ENCODE results near the gene CCDC27.
"Not testable (repeated sequence)": the region's sequence is repeated elsewhere in the genome, so short reads cannot be mapped to it uniquely, and the experiment has no call there.

The CCDC27 gene

DNA sequence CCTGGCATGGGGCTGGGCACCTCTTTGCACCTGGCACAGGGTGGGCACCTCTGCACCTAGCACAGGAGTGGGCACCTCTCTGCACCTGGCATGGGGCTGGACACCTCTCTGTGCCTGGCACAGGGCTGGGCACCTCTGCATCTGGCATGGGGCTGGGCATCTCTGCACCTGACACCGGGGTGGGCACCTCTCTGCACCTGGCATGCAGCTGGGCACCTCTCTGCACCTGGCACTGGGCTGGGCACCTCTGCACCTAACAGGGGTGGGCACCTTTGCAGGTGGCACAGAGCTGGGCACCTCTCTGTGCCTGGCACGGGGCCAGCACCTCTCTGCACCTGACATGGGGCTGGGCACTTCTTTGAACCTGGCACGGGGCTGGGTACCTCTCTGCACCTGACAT is 29.4 kb upstream of the CCDC27 start:
- Histone ChIP-seq H3K27me3 (ENCODE audit: low read depth, low read length) (no peaks in the 10 kb centered on the region), H3K36me3 (ENCODE audit: control insufficient read depth in 1 of 2, insufficient read depth in 2 of 2, low read length in 2 of 2) (no peaks in the 10 kb centered on the region), H3K27ac (ENCODE audit: low read length) (no peak overlapping the region), H3K4me1 (ENCODE audit: control insufficient read depth in 1 of 2, insufficient read depth in 2 of 2, low read length in 2 of 2) (no peaks in the 10 kb centered on the region), H3K9me3 (ENCODE audit: control insufficient read depth in 1 of 2, low read length in 2 of 2) (no peaks in the 10 kb centered on the region), H3K4me3 (ENCODE audit: low read depth in 1 of 2, low read length in 2 of 2) (no peak overlapping the region)

DNA sequence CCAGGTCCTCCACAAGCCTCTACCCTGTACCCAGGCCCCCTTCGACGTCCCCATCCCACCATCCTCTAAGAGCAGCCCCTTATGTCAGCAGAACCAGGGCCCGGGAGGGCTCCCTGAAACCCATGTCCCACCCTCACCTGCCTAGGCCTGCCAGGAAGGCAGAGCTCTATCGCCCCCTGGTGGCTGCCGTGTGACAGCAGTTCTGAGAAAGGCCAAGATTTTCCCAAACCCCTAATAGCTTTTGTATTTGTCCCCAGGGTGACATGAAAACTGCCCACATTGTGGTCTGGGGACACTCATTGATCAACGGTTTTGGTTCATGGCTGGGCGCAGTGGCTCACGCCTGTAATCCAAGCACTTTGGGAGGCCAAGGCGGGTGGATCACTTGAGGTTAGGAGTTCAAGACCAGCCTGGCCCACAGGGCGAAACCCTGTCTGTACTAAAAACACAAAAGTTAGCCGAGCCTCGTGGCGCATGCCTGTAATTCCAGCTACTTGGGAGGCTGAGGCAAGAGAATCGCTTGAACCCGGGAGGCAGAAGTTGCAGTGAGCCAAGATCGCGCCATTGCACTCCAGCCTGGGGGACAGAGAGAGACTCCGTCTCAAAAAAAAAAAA is 27.7 kb upstream of the CCDC27 start:
- not testable (repeated sequence) for H3K27ac ChIP-seq (ENCODE audit: low read length); H3K36me3 ChIP-seq (ENCODE audit: control insufficient read depth in 1 of 2, insufficient read depth in 2 of 2, low read length in 2 of 2); H3K4me1 ChIP-seq (ENCODE audit: control insufficient read depth in 1 of 2, insufficient read depth in 2 of 2, low read length in 2 of 2); H3K4me3 ChIP-seq (ENCODE audit: low read depth in 1 of 2, low read length in 2 of 2); H3K9me3 ChIP-seq (ENCODE audit: control insufficient read depth in 1 of 2, low read length in 2 of 2); H3K27me3 ChIP-seq (ENCODE audit: low read depth, low read length)

DNA sequence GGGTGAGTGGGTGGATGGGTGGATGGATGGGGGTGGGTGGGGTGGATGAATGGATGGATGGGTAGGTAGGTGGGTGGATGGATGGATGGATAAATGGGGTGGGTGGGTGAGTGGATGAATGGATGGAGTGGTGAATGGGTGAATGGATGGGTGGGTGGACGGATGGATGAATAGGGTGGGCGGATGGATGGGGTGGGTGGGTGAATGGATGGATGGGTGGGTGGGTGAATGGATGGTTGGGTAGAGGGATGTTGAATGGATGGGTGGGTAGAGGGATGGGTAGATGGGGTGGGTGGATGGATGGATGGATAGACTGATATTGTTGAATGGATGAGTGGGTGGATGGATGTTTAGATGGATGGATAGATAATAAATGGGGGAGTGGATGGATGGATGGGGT is 26.9 kb upstream of the CCDC27 start:
- no peak overlapping the region for H3K27ac ChIP-seq (ENCODE audit: low read length)
- no peak overlapping the region for H3K4me3 ChIP-seq (ENCODE audit: low read depth in 1 of 2, low read length in 2 of 2)
- no peaks in the 10 kb centered on the region for H3K9me3 ChIP-seq (ENCODE audit: control insufficient read depth in 1 of 2, low read length in 2 of 2)
- H3K27me3 ChIP-seq (ENCODE audit: low read depth, low read length) = no peaks in the 10 kb centered on the region
- H3K36me3 ChIP-seq (ENCODE audit: control insufficient read depth in 1 of 2, insufficient read depth in 2 of 2, low read length in 2 of 2) = no peaks in the 10 kb centered on the region
- H3K4me1 ChIP-seq (ENCODE audit: control insufficient read depth in 1 of 2, insufficient read depth in 2 of 2, low read length in 2 of 2) = no peaks in the 10 kb centered on the region

DNA sequence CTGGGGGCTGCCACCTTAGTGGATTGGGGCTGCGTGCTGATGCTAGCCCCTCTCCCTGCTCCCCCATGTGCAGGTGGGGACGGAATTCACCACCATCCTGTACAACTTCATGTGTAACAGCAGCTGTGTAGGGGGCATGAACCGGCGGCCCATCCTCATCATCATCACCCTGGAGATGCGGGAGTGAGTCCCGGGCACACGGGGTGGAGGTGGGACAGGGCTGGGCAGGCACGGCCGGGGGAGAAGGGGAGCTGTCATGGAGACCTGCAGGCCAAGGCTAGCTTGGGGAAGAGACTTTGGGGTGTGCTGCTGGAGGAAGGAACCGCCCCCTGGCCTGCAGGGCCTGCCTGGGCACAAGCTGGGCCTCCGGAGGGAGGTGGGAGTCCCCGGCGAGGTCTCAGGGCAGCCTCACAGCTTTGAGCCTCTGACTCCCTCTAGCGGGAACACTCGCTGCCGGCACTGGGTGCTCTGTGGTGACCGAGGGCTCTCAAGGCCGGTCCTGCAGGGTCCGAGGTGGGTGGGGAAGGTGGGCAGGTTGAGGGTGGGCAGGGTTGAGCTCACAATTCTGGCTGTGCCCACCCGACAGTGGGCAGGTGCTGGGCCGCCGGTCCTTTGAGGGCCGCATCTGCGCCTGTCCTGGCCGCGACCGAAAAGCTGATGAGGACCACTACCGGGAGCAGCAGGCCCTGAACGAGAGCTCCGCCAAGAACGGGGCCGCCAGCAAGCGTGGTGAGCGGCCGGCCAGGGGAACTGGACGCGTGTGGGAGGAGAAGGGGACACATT is 25.0 kb upstream of the CCDC27 start:
- peaks cover 6% of the 10 kb centered on the region for H3K27me3 ChIP-seq (ENCODE audit: low read depth, low read length)
- no peak overlapping the region for H3K4me3 ChIP-seq (ENCODE audit: low read depth in 1 of 2, low read length in 2 of 2)
- peaks cover 0 to 4% of the 10 kb centered on the region in 2 donors for H3K4me1 ChIP-seq (ENCODE audit: control insufficient read depth in 1 of 2, insufficient read depth in 2 of 2, low read length in 2 of 2)
- H3K36me3 ChIP-seq (ENCODE audit: control insufficient read depth in 1 of 2, insufficient read depth in 2 of 2, low read length in 2 of 2) = no peaks in the 10 kb centered on the region
- no peak overlapping the region for H3K27ac ChIP-seq (ENCODE audit: low read length)
- H3K9me3 ChIP-seq (ENCODE audit: control insufficient read depth in 1 of 2, low read length in 2 of 2) = no peaks in the 10 kb centered on the region

DNA sequence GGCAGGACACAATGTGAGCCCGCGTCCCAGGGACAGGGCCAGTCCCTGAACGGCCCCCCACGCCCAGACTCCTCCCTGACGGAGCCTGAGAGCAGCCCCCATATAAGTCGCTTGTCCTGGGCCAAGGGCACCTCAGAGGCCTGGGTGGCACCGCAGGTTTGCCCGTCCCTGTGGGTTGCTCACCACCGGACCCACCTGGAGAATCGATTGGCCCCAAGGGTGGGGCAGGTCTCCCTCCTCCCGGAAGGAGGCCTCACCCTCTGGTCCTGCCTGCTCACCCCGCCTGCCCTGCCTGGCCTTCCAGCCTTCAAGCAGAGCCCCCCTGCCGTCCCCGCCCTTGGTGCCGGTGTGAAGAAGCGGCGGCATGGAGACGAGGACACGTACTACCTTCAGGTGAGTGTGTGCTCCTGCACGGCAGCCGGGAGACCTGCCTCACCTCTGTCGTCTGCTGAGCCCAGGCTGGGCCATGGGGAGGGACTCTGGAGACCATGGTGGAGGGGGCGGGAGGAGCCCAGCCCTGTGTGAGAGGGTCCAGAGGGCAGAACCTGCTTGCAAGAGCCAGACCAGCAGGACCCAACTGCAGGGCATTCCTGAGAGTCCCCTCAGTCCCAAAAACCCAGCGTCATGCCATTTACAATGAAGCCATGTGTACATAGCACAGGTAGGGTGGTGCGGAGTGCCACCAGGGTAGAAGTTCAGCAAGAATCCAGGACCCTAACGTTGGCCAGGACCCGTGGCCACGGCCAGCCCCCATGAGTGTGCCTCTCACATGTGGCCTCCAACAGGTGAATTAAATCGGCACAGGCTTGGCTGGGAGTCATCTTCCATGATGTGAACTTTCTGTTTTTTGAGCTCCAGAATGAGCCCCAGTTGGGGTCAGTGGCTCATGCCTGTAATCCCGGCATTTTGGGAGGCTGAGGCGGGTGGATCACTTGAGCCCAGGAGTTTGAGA is 24.1 kb upstream of the CCDC27 start:
- H3K27me3 ChIP-seq (ENCODE audit: low read depth, low read length) = peaks cover 9% of the 10 kb centered on the region
- no peaks in the 10 kb centered on the region for H3K9me3 ChIP-seq (ENCODE audit: control insufficient read depth in 1 of 2, low read length in 2 of 2)
- peaks cover 0 to 9% of the 10 kb centered on the region in 2 donors for H3K4me1 ChIP-seq (ENCODE audit: control insufficient read depth in 1 of 2, insufficient read depth in 2 of 2, low read length in 2 of 2)
- no peak overlapping the region for H3K27ac ChIP-seq (ENCODE audit: low read length)
- H3K36me3 ChIP-seq (ENCODE audit: control insufficient read depth in 1 of 2, insufficient read depth in 2 of 2, low read length in 2 of 2) = no peaks in the 10 kb centered on the region
- H3K4me3 ChIP-seq (ENCODE audit: low read depth in 1 of 2, low read length in 2 of 2) = no peak overlapping the region

DNA sequence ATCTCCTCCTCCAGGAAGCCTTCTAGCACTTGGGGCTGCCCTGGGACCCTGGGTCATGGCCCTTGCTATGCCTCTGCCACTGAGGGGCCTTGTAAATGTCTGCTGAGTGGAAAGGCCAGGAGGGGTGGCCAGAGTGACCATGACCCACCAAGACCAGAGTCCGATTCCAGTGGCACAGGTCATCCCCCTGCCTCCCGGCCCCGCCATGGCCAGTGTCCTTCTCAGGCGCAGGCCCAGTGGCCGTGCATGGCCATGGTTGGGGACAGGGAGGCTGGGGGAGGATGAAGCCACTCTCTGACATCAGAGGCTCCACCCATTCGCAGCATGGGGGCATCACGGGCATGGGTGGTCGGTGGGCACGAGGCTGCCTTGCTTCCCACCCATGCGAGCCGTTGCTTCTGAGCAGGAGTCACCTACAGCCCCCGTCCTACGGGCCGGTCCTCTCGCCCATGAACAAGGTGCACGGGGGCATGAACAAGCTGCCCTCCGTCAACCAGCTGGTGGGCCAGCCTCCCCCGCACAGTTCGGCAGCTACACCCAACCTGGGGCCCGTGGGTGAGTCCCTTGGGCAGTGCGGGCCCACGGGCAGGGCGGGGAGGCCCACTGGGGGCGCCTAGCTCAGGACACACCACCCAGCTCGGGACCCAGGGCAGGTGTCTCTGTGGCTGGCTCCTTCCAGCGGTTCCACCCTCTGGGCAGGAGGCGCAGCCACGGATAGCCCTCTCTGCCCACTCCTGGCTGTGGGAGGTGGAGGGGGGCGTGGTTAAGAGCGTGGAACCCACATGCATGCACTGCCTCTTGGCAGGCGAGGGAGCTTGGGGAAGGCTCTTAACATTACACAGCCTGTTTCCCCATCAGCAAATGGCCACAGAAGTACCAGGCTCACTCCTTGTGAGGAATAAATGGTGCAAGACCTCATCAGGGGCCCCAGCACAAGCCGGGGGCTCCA is 22.4 kb upstream of the CCDC27 start:
- Histone ChIP-seq H3K27me3 (ENCODE audit: low read depth, low read length) (peaks cover 9% of the 10 kb centered on the region), H3K27ac (ENCODE audit: low read length) (no peak overlapping the region), H3K9me3 (ENCODE audit: control insufficient read depth in 1 of 2, low read length in 2 of 2) (no peaks in the 10 kb centered on the region), H3K4me3 (ENCODE audit: low read depth in 1 of 2, low read length in 2 of 2) (no peak overlapping the region), H3K4me1 (ENCODE audit: control insufficient read depth in 1 of 2, insufficient read depth in 2 of 2, low read length in 2 of 2) (peaks cover 0 to 9% of the 10 kb centered on the region in 2 donors), H3K36me3 (ENCODE audit: control insufficient read depth in 1 of 2, insufficient read depth in 2 of 2, low read length in 2 of 2) (no peaks in the 10 kb centered on the region)

DNA sequence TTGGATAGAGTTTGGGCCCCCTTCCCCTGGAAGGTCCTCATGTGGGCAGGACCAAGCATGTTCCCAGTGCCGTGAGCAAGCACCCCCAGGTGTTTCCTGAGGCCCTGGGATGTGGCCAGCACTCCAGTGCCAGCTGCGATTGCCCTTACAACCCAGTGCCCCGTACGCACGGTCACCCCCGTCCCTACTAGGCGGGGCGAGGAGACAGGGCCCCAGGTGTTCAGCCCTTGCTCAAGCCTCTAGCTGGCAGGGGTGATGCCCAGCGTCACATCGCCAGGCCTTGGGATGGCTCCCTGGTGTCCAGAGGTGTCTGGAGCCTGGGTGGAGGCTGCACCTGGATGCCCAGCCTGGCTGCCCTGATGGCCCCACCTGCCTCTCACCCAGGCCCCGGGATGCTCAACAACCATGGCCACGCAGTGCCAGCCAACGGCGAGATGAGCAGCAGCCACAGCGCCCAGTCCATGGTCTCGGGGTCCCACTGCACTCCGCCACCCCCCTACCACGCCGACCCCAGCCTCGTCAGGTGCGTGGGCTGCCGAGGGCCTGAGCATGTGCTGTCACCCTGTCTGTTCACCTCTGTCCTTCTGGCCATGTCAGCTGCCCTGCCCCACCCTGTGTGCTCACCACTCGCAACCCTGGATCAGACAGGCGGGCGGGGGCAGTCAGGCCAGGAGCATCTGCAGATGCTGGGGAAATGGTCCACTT is 21.6 kb upstream of the CCDC27 start:
- H3K27me3 ChIP-seq (ENCODE audit: low read depth, low read length) = peaks cover 9% of the 10 kb centered on the region
- no peak overlapping the region for H3K4me3 ChIP-seq (ENCODE audit: low read depth in 1 of 2, low read length in 2 of 2)
- H3K36me3 ChIP-seq (ENCODE audit: control insufficient read depth in 1 of 2, insufficient read depth in 2 of 2, low read length in 2 of 2) = peaks cover 0 to 2% of the 10 kb centered on the region in 2 donors
- peaks cover 0 to 9% of the 10 kb centered on the region in 2 donors for H3K4me1 ChIP-seq (ENCODE audit: control insufficient read depth in 1 of 2, insufficient read depth in 2 of 2, low read length in 2 of 2)
- H3K27ac ChIP-seq (ENCODE audit: low read length) = no peak overlapping the region
- H3K9me3 ChIP-seq (ENCODE audit: control insufficient read depth in 1 of 2, low read length in 2 of 2) = no peaks in the 10 kb centered on the region

DNA sequence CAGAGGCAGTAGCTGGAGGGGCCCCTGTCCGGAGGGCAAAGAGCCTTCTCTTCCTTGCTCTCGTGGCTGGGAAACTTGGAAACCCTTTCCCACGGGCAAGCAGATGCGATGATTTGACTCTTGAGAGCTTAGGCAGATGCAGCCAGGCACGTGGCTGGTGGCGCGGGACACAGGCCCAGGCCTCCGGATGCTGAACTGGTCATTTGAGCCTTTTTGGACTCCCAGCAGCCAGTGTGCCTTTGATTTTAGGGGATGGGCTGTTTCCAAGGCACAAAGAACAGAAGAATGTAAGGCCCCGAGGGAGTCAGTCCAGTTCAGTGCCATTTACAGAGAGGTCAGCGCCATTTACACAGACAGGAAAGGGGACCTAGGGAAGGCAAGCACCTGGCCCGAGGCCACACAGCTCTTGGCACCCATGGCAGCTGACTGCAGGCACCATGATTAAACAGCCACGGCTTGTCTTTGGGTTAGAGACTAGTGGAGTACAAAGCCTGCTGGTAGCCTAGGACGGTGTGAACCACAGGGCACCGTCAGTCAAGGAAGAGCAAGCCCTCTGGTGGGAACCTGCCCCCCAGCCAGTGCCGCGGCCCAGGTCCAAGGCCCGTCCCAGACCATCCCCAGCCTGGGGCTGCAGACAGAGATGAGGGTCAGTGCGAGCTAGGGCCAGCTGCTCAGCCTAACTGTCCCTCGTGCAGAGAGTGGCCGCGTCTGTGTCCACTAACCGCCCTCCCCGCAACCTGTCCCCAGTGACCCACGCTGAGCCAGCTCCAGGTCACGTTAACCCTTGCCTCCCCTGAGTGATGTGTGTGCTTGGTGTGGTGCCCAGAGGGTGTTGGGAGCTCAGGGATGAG is 20.4 kb upstream of the CCDC27 start:
- H3K36me3 ChIP-seq (ENCODE audit: control insufficient read depth in 1 of 2, insufficient read depth in 2 of 2, low read length in 2 of 2) = peaks cover 0 to 14% of the 10 kb centered on the region in 2 donors
- no peaks in the 10 kb centered on the region for H3K9me3 ChIP-seq (ENCODE audit: control insufficient read depth in 1 of 2, low read length in 2 of 2)
- H3K27ac ChIP-seq (ENCODE audit: low read length) = no peak overlapping the region
- no peak overlapping the region for H3K4me3 ChIP-seq (ENCODE audit: low read depth in 1 of 2, low read length in 2 of 2)
- H3K4me1 ChIP-seq (ENCODE audit: control insufficient read depth in 1 of 2, insufficient read depth in 2 of 2, low read length in 2 of 2) = peaks cover 0 to 9% of the 10 kb centered on the region in 2 donors
- peaks cover 9% of the 10 kb centered on the region for H3K27me3 ChIP-seq (ENCODE audit: low read depth, low read length)

DNA sequence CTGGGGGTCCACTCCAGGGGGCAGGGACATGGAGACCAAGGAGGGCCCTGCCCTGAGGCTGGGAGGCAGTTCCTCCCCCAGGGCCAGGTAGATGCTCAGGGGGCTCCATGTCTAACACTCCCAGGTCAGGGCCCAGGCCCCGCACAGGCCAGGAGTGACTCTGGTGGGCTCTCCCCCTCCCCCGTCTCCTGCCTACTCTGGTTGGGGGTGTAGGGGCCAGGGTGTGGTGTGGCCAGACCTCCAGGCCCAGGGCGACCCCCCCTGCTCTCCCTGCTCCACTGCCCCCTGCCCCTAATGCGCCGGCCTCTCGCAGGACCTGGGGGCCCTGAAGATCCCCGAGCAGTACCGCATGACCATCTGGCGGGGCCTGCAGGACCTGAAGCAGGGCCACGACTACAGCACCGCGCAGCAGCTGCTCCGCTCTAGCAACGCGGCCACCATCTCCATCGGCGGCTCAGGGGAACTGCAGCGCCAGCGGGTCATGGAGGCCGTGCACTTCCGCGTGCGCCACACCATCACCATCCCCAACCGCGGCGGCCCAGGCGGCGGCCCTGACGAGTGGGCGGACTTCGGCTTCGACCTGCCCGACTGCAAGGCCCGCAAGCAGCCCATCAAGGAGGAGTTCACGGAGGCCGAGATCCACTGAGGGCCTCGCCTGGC is 19.7 kb upstream of the CCDC27 start:
- H3K27me3 ChIP-seq (ENCODE audit: low read depth, low read length) = peaks cover 9% of the 10 kb centered on the region
- H3K9me3 ChIP-seq (ENCODE audit: control insufficient read depth in 1 of 2, low read length in 2 of 2) = no peaks in the 10 kb centered on the region
- H3K4me1 ChIP-seq (ENCODE audit: control insufficient read depth in 1 of 2, insufficient read depth in 2 of 2, low read length in 2 of 2) = peaks cover 0 to 9% of the 10 kb centered on the region in 2 donors
- no peak overlapping the region for H3K4me3 ChIP-seq (ENCODE audit: low read depth in 1 of 2, low read length in 2 of 2)
- H3K27ac ChIP-seq (ENCODE audit: low read length) = no peak overlapping the region
- peaks cover 0 to 21% of the 10 kb centered on the region in 2 donors for H3K36me3 ChIP-seq (ENCODE audit: control insufficient read depth in 1 of 2, insufficient read depth in 2 of 2, low read length in 2 of 2)

Measured in muscle layer of duodenum (tissue), 2 donors.